Fibroblast of skin of left biceps (primary cell): ENCODE results near the gene GSTO2.

Experiments
- DNase-seq, 2 experiments: peaks; one replicate each; pipeline ENCODE4 v3.0.0-alpha.2; 2013; ENCODE audit warnings: low read depth in 2 of 2

The GSTO2 gene

GRCh38 chr10:104339469-104340110 lies 70.6 kb downstream of the GSTO2 start:
- peak in 1 of 2 experiments; percentile 39 for DNase-seq

- no peak for DNase-seq
These were observed 71.1 kb downstream of the GSTO2 start for GRCh38 chr10:104340111-104340526.

GRCh38 chr10:104340641-104341040 lies 71.7 kb downstream of the GSTO2 start:
- DNase-seq, result no peak

- DNase-seq, result no peak
These were observed 74.0 kb downstream of the GSTO2 start for GRCh38 chr10:104342941-104343411.

GRCh38 chr10:104344219-104344618 lies 75.2 kb downstream of the GSTO2 start:
- no peak for DNase-seq

- DNase-seq, result no peak
These were observed 76.5 kb downstream of the GSTO2 start for GRCh38 chr10:104345515-104345914.

- no peak for DNase-seq
These were observed 77.0 kb downstream of the GSTO2 start for GRCh38 chr10:104345941-104346340.

- no peak for DNase-seq
These were observed 78.5 kb downstream of the GSTO2 start for GRCh38 chr10:104347295-104348045.

- DNase-seq, result no peak
These were observed 79.6 kb downstream of the GSTO2 start for GRCh38 chr10:104348601-104349000.

GRCh38 chr10:104349623-104350126 lies 80.7 kb downstream of the GSTO2 start:
- DNase-seq, result peak in 1 of 2 experiments; percentile 46

- peak in 1 of 2 experiments; percentile 39 for DNase-seq
These were observed 81.2 kb downstream of the GSTO2 start for GRCh38 chr10:104350127-104350635.

- no peak for DNase-seq
These were observed 82.2 kb downstream of the GSTO2 start for GRCh38 chr10:104351061-104351702.

- no peak for DNase-seq
These were observed 82.9 kb downstream of the GSTO2 start for GRCh38 chr10:104351919-104352318.

GRCh38 chr10:104353325-104354048 lies 84.5 kb downstream of the GSTO2 start, which contains the start of gene CFAP58:
CFAP58 (plus strand) TSS chr10:104353833; CDS start chr10:104353898, 65 bp downstream.
- DNase-seq, result peak in 1 of 2 experiments; percentile 62
